ENCODE measurements around the gene GNAL. TPM values are rescaled to one million over a fixed set of nuclear protein-coding genes. Genes with fewer than 3 reads are reported as not detected.

GNAL gene
- total RNA-seq, 2 experiments from 2014 or later: not detected

DNA sequence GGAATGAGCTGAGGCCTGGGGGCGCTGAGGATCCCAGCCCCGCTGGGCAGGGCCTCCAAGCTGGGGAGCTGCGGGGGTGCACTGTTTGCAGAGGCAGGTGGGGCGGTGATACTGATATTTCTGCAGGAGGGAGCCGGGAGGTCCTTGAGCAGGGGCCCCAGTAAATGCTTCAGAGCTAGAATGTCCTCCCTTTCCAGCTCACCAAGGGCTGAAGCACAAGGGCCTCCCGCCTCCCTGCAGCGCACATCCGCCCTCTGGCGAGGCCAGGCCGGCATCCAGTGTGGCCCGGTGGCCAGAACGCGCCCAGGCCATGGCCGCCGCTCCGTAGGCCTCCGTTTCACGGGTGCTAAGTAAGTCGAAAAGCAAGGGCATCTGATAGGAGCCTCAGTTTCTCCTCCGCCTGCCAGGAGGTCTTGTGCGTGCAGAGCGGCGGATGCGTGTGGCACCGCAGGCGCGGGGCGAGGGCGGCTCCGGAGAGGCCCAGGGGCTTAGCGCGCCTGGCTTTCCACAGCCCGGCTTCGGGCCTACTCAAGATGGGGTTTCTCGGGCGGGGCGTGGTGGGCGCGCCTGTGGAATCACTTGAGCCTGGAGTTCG is 132.7 kb downstream of the GNAL start:
- ATAC-seq (no peak), DNase-seq (no peak)
- Mint-ChIP-seq H3K27ac (no peak overlapping the region), H3K4me1 (ENCODE audit: low read depth) (no peaks in the 10 kb centered on the region), H3K4me3 (no peak overlapping the region), H3K27me3 (ENCODE audit: low read depth) (peaks cover 3% of the 10 kb centered on the region), H3K36me3 (ENCODE audit: low read depth) (no peaks in the 10 kb centered on the region), H3K9me3 (ENCODE audit: insufficient read depth) (no peaks in the 10 kb centered on the region)
- ChIA-PET CTCF (no interaction called here), POLR2A (no interaction called here)

GRCh38 chr18:11823545-11823944 is 134.5 kb downstream of the GNAL start:
- Mint-ChIP-seq H3K4me3 (no peak overlapping the region), H3K4me1 (ENCODE audit: low read depth) (no peaks in the 10 kb centered on the region), H3K36me3 (ENCODE audit: low read depth) (no peaks in the 10 kb centered on the region), H3K27me3 (ENCODE audit: low read depth) (peaks cover under 1% of the 10 kb centered on the region), H3K9me3 (ENCODE audit: insufficient read depth) (no peaks in the 10 kb centered on the region), H3K27ac (no peak overlapping the region)
- ATAC-seq: no peak
- CTCF ChIA-PET: no interaction called here
- no peak for DNase-seq
- POLR2A ChIA-PET: no interaction called here

DNA sequence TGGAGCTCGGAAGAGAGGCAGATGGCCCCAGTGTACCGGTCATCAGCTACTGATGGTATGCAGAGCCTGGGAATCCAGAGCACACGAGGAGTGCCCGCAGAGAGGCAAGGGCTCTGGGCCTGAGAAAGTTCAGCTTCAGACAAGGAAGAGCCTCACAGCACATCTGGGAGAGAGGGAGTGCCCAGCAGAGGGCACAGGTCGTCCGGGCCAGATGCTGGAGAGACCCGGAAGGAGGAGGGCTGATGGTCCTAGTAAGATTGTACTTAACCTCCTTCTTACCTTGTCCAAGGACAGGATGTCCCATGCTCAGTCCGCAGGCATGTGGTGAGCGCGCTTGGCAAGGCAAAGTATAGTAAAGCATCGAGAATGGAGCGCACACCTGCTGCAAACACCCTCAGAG is 137.8 kb downstream of the GNAL start:
- Mint-ChIP-seq H3K4me3 (no peak overlapping the region), H3K4me1 (ENCODE audit: low read depth) (no peaks in the 10 kb centered on the region), H3K36me3 (ENCODE audit: low read depth) (no peaks in the 10 kb centered on the region), H3K27me3 (ENCODE audit: low read depth) (no peaks in the 10 kb centered on the region), H3K9me3 (ENCODE audit: insufficient read depth) (no peaks in the 10 kb centered on the region), H3K27ac (no peak overlapping the region)
- POLR2A ChIA-PET: no interaction called here
- ATAC-seq (no peak), DNase-seq (no peak)
- CTCF ChIA-PET: interaction anchor here (1.5 kb wide), 1 partner anchor 94 kb away, joined by 4 read pairs; no protein-coding TSS in a partner anchor

DNA sequence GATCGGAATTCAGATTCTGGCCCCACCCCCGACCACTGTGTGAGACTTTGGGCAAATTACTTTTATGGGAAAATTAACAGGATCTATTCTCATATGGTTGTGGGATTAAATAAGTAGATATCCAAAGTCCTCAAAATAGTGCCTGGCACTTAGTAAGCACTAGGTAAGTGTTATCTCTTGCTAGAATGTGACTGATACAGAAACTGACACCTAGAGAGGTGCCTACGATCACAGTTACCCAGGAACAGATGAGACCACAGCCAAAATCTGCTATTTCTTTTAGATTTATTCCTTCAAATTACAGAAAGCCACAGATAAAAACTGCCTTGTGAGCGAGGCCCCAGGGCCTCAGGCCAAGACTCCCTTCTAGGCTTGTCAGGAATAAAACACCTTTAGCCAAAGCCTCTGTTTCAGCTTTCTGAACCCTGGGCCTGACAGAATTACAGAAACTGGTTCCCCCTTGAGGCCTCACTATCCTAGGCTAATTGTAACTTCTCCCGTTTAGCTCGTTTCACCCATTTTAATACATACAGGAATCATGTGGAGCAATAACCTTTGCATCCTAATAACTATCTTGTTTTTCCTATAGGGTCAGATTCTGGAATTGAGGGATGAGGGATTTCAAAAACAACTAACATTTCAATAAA is 139.8 kb downstream of the GNAL start:
- no peak for ATAC-seq
- Mint-ChIP-seq H3K4me1 (ENCODE audit: low read depth) (no peaks in the 10 kb centered on the region), H3K27ac (no peak overlapping the region), H3K4me3 (no peak overlapping the region), H3K27me3 (ENCODE audit: low read depth) (no peaks in the 10 kb centered on the region), H3K36me3 (ENCODE audit: low read depth) (no peaks in the 10 kb centered on the region), H3K9me3 (ENCODE audit: insufficient read depth) (no peaks in the 10 kb centered on the region)
- no peak for DNase-seq
- ChIA-PET CTCF (interaction anchor here (1.3 kb wide), 1 partner anchor 167 kb away, joined by 4 read pairs; no protein-coding TSS in a partner anchor), POLR2A (no interaction called here)

GRCh38 chr18:11830585-11830984 is 141.5 kb downstream of the GNAL start:
- CTCF ChIA-PET: no interaction called here
- POLR2A ChIA-PET: no interaction called here
- Mint-ChIP-seq H3K4me1 (ENCODE audit: low read depth) (no peaks in the 10 kb centered on the region), H3K4me3 (no peak overlapping the region), H3K9me3 (ENCODE audit: insufficient read depth) (no peaks in the 10 kb centered on the region), H3K27me3 (ENCODE audit: low read depth) (no peaks in the 10 kb centered on the region), H3K27ac (no peak overlapping the region), H3K36me3 (ENCODE audit: low read depth) (no peaks in the 10 kb centered on the region)
- ATAC-seq (no peak), DNase-seq (no peak)

- no peaks in the 10 kb centered on the region for H3K9me3 Mint-ChIP-seq (ENCODE audit: insufficient read depth)
- H3K27ac Mint-ChIP-seq: no peak overlapping the region
- no peaks in the 10 kb centered on the region for H3K36me3 Mint-ChIP-seq (ENCODE audit: low read depth)
- no peaks in the 10 kb centered on the region for H3K4me1 Mint-ChIP-seq (ENCODE audit: low read depth)
- no peak overlapping the region for H3K4me3 Mint-ChIP-seq
- DNase-seq (no peak), ATAC-seq (no peak)
- CTCF ChIA-PET: no interaction called here
- POLR2A ChIA-PET: no interaction called here
- H3K27me3 Mint-ChIP-seq (ENCODE audit: low read depth): no peaks in the 10 kb centered on the region
Observed at GRCh38 chr18:11831921-11832320, 142.9 kb downstream of the GNAL start.

DNA sequence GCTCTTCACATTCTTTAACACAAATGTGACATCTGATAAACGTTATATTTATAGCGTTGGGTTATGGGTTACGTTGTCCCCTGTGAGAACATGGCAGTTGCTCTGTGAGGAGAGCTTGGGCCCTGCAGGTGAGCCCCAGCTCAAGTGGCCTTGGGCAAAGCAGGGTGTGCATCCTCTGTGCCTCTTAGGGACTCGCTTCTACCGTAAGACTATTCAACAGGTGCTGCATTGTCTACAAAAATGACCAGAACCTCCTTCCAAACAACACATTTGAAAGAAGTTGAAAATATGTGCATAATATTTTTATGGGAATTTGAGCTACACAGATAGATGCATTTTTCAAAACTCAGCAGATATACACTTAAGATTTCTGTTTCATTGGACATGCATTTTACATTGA is 145.7 kb downstream of the GNAL start:
- H3K4me1 Mint-ChIP-seq (ENCODE audit: low read depth): no peaks in the 10 kb centered on the region
- no peak overlapping the region for H3K27ac Mint-ChIP-seq
- H3K9me3 Mint-ChIP-seq (ENCODE audit: insufficient read depth): no peaks in the 10 kb centered on the region
- H3K27me3 Mint-ChIP-seq (ENCODE audit: low read depth): no peaks in the 10 kb centered on the region
- H3K4me3 Mint-ChIP-seq: no peak overlapping the region
- no peak for DNase-seq
- no peak for ATAC-seq
- ChIA-PET CTCF (interaction anchor here (0.6 kb wide), 1 partner anchor 114 kb away, joined by 3 read pairs; no protein-coding TSS in a partner anchor), POLR2A (no interaction called here)
- H3K36me3 Mint-ChIP-seq (ENCODE audit: low read depth): no peaks in the 10 kb centered on the region

DNA sequence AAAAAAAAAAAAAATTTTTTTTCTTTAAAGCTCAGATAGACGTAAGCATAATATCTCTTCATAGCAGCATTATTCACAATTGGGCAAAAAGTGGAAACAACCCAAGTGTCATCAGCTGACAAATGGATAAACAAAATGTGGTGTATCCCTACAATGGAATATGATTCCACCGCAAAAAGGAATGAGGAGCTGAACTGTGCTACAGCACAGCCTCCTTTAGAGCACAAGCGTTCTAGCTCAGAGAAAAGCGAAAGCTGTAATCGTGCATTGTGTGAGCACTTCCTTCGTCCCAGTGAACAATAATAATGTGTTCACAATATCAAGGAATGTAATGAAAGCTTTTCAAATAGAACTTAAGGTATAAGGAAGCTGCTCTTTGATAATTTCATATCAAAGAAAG is 150.5 kb downstream of the GNAL start:
- Mint-ChIP-seq H3K4me3 (no peak overlapping the region), H3K9me3 (ENCODE audit: insufficient read depth) (no peaks in the 10 kb centered on the region), H3K27me3 (ENCODE audit: low read depth) (no peaks in the 10 kb centered on the region), H3K36me3 (ENCODE audit: low read depth) (no peaks in the 10 kb centered on the region), H3K27ac (no peak overlapping the region), H3K4me1 (ENCODE audit: low read depth) (no peaks in the 10 kb centered on the region)
- ChIA-PET POLR2A (no interaction called here), CTCF (no interaction called here)
- ATAC-seq (no peak), DNase-seq (no peak)

DNA sequence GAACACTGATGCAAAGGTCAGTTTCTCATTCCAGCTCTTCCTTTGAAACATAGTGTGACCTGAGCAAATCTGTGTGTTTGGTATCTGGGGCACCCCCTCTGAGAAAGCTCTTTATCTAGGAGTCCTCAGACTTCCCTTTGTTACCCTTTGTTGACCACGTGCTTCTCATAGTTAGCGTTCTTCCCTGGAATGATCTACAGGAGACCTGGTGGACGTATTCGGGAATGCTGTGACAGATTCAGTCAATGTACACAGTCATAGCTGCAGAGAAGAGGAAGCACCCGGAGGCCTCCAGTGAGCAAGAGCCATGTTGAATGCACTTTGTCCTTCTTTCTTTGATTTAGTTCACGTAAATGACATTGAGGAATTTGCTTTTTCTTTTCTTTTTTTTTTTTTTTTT is 151.4 kb downstream of the GNAL start:
- H3K27ac Mint-ChIP-seq: no peak overlapping the region
- ATAC-seq: no peak
- H3K36me3 Mint-ChIP-seq (ENCODE audit: low read depth): no peaks in the 10 kb centered on the region
- H3K9me3 Mint-ChIP-seq (ENCODE audit: insufficient read depth): no peaks in the 10 kb centered on the region
- H3K4me1 Mint-ChIP-seq (ENCODE audit: low read depth): no peaks in the 10 kb centered on the region
- CTCF ChIA-PET: no interaction called here
- DNase-seq: no peak
- POLR2A ChIA-PET: no interaction called here
- no peak overlapping the region for H3K4me3 Mint-ChIP-seq
- H3K27me3 Mint-ChIP-seq (ENCODE audit: low read depth): no peaks in the 10 kb centered on the region

- CTCF ChIA-PET: no interaction called here
- no peak for DNase-seq
- Mint-ChIP-seq H3K27ac (no peak overlapping the region), H3K36me3 (ENCODE audit: low read depth) (no peaks in the 10 kb centered on the region), H3K9me3 (ENCODE audit: insufficient read depth) (no peaks in the 10 kb centered on the region), H3K27me3 (ENCODE audit: low read depth) (no peaks in the 10 kb centered on the region), H3K4me3 (no peak overlapping the region), H3K4me1 (ENCODE audit: low read depth) (no peaks in the 10 kb centered on the region)
- no peak for ATAC-seq
- POLR2A ChIA-PET: no interaction called here
Observed at GRCh38 chr18:11842562-11842961, 153.5 kb downstream of the GNAL start.

- H3K27me3 Mint-ChIP-seq (ENCODE audit: low read depth): peaks cover 5% of the 10 kb centered on the region
- ChIA-PET CTCF (no interaction called here), POLR2A (no interaction called here)
- no peak overlapping the region for H3K4me3 Mint-ChIP-seq
- H3K4me1 Mint-ChIP-seq (ENCODE audit: low read depth): no peaks in the 10 kb centered on the region
- no peaks in the 10 kb centered on the region for H3K9me3 Mint-ChIP-seq (ENCODE audit: insufficient read depth)
- H3K36me3 Mint-ChIP-seq (ENCODE audit: low read depth): no peaks in the 10 kb centered on the region
- DNase-seq (no peak), ATAC-seq (no peak)
- no peak overlapping the region for H3K27ac Mint-ChIP-seq
Observed at GRCh38 chr18:11844436-11844835, 155.4 kb downstream of the GNAL start.

DNA sequence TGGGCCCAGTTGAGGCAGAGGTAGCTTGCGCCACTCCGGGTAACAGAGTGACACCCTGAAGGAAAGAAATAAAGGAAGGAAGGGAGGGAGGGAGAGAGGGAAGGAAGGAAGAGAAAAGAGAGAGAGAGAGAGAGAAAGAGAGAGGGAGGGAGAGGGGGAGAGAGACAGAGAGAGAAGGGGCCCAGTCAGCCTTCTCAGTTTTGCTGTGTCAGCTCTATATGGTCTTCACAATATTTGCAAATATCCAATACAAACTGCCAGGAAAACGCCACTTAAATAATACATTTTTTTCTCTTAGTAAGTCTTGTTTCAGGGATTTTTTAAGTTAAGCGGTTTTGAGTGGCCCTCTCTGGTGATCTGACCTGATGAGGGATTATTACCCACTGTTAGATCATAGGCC is 156.6 kb downstream of the GNAL start:
- no peaks in the 10 kb centered on the region for H3K9me3 Mint-ChIP-seq (ENCODE audit: insufficient read depth)
- H3K27ac Mint-ChIP-seq: no peak overlapping the region
- ATAC-seq: no peak
- peaks cover 5% of the 10 kb centered on the region for H3K27me3 Mint-ChIP-seq (ENCODE audit: low read depth)
- DNase-seq: no peak
- CTCF ChIA-PET: no interaction called here
- H3K36me3 Mint-ChIP-seq (ENCODE audit: low read depth): no peaks in the 10 kb centered on the region
- peaks cover 11% of the 10 kb centered on the region for H3K4me1 Mint-ChIP-seq (ENCODE audit: low read depth)
- POLR2A ChIA-PET: no interaction called here
- no peak overlapping the region for H3K4me3 Mint-ChIP-seq

GRCh38 chr18:11847811-11848210 is 158.7 kb downstream of the GNAL start:
- Mint-ChIP-seq H3K27me3 (ENCODE audit: low read depth) (peaks cover 5% of the 10 kb centered on the region), H3K27ac (no peak overlapping the region), H3K4me1 (ENCODE audit: low read depth) (peaks cover 19% of the 10 kb centered on the region), H3K4me3 (no peak overlapping the region), H3K9me3 (ENCODE audit: insufficient read depth) (no peaks in the 10 kb centered on the region), H3K36me3 (ENCODE audit: low read depth) (peaks cover 7% of the 10 kb centered on the region)
- ChIA-PET POLR2A (no interaction called here), CTCF (no interaction called here)
- DNase-seq: no peak
- ATAC-seq: no peak
